ENCODE data around the gene RAB34.

The RAB34 gene

DNA sequence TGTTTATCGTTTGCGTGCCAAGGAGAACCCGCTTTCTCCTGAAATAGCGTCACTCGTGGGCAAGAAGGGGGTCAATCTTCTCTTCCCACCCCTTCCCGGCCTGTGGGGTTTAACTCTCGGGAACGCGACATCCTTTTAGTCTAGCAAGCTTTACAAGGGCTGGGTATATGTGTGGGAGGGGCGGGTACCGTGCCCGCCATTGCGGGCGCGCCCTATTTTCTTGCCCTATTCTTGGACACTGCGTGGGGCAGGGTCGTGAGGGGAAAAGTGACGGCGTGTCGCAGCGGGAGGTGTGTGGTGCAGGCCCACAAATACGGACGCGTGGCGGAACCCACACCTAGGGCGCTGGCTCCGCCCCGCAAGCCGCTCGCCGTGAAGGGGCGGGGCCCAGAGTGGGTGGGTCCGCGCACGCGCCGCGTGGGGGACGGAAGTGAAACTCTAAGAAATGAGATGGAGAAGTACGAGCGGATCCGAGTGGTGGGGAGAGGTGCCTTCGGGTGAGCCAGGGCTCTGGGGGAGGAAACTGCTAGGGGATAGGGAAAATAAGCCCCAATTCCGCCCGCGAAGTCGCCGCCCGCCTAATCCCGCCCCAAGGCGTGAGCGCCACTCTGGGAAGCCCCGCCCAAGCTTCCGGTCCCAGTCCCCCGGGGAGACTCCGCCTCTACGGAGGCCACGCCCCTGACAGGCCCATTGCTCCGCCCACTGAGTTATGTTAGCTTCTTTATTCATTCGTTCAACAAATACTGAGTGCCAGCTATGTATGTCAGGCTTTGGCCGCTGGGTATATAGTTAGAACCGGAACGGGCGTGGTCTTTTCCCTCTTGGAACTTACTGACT, 10.9 kb upstream of the RAB34 start, which contains the start of gene NEK8 (continued):
- TF ChIP-seq, protein P1, sequence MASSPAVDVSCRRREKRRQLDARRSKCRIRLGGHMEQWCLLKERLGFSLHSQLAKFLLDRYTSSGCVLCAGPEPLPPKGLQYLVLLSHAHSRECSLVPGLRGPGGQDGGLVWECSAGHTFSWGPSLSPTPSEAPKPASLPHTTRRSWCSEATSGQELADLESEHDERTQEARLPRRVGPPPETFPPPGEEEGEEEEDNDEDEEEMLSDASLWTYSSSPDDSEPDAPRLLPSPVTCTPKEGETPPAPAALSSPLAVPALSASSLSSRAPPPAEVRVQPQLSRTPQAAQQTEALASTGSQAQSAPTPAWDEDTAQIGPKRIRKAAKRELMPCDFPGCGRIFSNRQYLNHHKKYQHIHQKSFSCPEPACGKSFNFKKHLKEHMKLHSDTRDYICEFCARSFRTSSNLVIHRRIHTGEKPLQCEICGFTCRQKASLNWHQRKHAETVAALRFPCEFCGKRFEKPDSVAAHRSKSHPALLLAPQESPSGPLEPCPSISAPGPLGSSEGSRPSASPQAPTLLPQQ (tag by site-specific recombination; IDR thresholded peaks at IDR 0.05): 0 out of 2 replicates have a peak, but pooled peaks have one; percentile 39
- TF ChIP-seq ZSCAN30 (tag by site-specific recombination; IDR thresholded peaks at IDR 0.05) (0 out of 2 replicates have a peak, but pooled peaks have one; percentile 22), GLIS2 (tag by site-specific recombination; IDR thresholded peaks at IDR 0.05) (peak; percentile 98), ZNF560 (tag by site-specific recombination; IDR thresholded peaks at IDR 0.05; ENCODE audit: borderline replicate concordance) (no peak), ZNF629 (tag by site-specific recombination; IDR thresholded peaks at IDR 0.05) (no peak), ZNF341 (tag by site-specific recombination; IDR thresholded peaks at IDR 0.05; ENCODE audit: low read depth) (no peak), IKZF3 (tag by site-specific recombination; IDR thresholded peaks at IDR 0.05) (no peak), TCF7L2 (IDR thresholded peaks at IDR 0.05; ENCODE audit: borderline replicate concordance, low read depth, low read length) (no peak), HOXA7 (CRISPR knock-in tag; IDR thresholded peaks at IDR 0.05; ENCODE audit: borderline replicate concordance) (no peak), ZNF174 (tag by site-specific recombination; IDR thresholded peaks at IDR 0.05) (no peak), KLF7 (tag by site-specific recombination; IDR thresholded peaks at IDR 0.05; ENCODE audit: borderline replicate concordance) (peak; percentile 75; the same call in 1 of the 2 replicates), ZBTB8A (tag by site-specific recombination; IDR thresholded peaks at IDR 0.05) (peak; percentile 97), ZSCAN16 (tag by site-specific recombination; IDR thresholded peaks at IDR 0.05) (no peak), ZNF600 (tag by site-specific recombination; IDR thresholded peaks at IDR 0.05) (peak; percentile 40; the same call in 1 of the 2 replicates), KLF17 (tag by site-specific recombination; IDR thresholded peaks at IDR 0.05) (peak; percentile 39), ZNF10 (tag by site-specific recombination; IDR thresholded peaks at IDR 0.05) (no peak), ZNF280C (tag by site-specific recombination; IDR thresholded peaks at IDR 0.05) (no peak), ZNF248 (tag by site-specific recombination; IDR thresholded peaks at IDR 0.05) (no peak), ZNF654 (tag by site-specific recombination; IDR thresholded peaks at IDR 0.05; ENCODE audit: low read depth) (no peak), ZSCAN23 (tag by site-specific recombination; IDR thresholded peaks at IDR 0.05) (no peak), ZNF391 (tag by site-specific recombination; IDR thresholded peaks at IDR 0.05; ENCODE audit: borderline replicate concordance, low read depth) (0 out of 2 replicates have a peak, but pooled peaks have one; percentile 37), ZBTB7A (tag by site-specific recombination; IDR thresholded peaks at IDR 0.05; ENCODE audit: low read depth) (peak; percentile 63; the same call in 1 of the 2 replicates), ZNF221 (tag by site-specific recombination; IDR thresholded peaks at IDR 0.05; ENCODE audit: borderline replicate concordance) (no peak), ZNF426 (tag by site-specific recombination; IDR thresholded peaks at IDR 0.05) (no peak), ZNF747 (tag by site-specific recombination; IDR thresholded peaks at IDR 0.05) (no peak), OVOL3 (tag by site-specific recombination; IDR thresholded peaks at IDR 0.05) (no peak), PRDM1 (tag by site-specific recombination; IDR thresholded peaks at IDR 0.05) (no peak; the same call in 1 of the 2 replicates), ZNF214 (tag by site-specific recombination; IDR thresholded peaks at IDR 0.05; ENCODE audit: borderline replicate concordance) (no peak), ZNF48 (tag by site-specific recombination; IDR thresholded peaks at IDR 0.05) (no peak)
- TF ChIP-seq, protein P2, sequence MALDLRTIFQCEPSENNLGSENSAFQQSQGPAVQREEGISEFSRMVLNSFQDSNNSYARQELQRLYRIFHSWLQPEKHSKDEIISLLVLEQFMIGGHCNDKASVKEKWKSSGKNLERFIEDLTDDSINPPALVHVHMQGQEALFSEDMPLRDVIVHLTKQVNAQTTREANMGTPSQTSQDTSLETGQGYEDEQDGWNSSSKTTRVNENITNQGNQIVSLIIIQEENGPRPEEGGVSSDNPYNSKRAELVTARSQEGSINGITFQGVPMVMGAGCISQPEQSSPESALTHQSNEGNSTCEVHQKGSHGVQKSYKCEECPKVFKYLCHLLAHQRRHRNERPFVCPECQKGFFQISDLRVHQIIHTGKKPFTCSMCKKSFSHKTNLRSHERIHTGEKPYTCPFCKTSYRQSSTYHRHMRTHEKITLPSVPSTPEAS (tag by site-specific recombination; IDR thresholded peaks at IDR 0.05): no peak
- TF ChIP-seq, protein P3, sequence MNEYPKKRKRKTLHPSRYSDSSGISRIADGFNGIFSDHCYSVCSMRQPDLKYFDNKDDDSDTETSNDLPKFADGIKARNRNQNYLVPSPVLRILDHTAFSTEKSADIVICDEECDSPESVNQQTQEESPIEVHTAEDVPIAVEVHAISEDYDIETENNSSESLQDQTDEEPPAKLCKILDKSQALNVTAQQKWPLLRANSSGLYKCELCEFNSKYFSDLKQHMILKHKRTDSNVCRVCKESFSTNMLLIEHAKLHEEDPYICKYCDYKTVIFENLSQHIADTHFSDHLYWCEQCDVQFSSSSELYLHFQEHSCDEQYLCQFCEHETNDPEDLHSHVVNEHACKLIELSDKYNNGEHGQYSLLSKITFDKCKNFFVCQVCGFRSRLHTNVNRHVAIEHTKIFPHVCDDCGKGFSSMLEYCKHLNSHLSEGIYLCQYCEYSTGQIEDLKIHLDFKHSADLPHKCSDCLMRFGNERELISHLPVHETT (tag by site-specific recombination; IDR thresholded peaks at IDR 0.05): peak; percentile 44; the same call in 1 of the 2 replicates
- TF ChIP-seq, protein P4, sequence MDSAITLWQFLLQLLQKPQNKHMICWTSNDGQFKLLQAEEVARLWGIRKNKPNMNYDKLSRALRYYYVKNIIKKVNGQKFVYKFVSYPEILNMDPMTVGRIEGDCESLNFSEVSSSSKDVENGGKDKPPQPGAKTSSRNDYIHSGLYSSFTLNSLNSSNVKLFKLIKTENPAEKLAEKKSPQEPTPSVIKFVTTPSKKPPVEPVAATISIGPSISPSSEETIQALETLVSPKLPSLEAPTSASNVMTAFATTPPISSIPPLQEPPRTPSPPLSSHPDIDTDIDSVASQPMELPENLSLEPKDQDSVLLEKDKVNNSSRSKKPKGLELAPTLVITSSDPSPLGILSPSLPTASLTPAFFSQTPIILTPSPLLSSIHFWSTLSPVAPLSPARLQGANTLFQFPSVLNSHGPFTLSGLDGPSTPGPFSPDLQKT (IDR thresholded peaks at IDR 0.05; ENCODE audit: borderline replicate concordance, low read depth, low read length): peak; percentile 65; the same call in 1 of the 2 replicates

Data from HEK293 (cell line).